ENCODE data around the gene DHX58.

DHX58 gene

GRCh38 chr17:42087042-42087701 lies 25.3 kb downstream of the DHX58 start:
- no peak for TF ChIP-seq NFIC (IDR thresholded peaks at IDR 0.05)
- TF ChIP-seq EP300 (IDR thresholded peaks at IDR 0.05; ENCODE audit: borderline replicate concordance): no peak
- TF ChIP-seq CREB1 (IDR thresholded peaks at IDR 0.05; ENCODE audit: low read depth): no peak
- TF ChIP-seq YY1 (IDR thresholded peaks at IDR 0.05; ENCODE audit: low read depth): no peak
- no peak for TF ChIP-seq EGR1 (IDR thresholded peaks at IDR 0.05)

GRCh38 chr17:42081516-42082129 lies 30.9 kb downstream of the DHX58 start:
- TF ChIP-seq CEBPB (IDR thresholded peaks at IDR 0.05): no peak
- TF ChIP-seq USF1 (IDR thresholded peaks at IDR 0.05): no peak
- no peak for TF ChIP-seq EGR1 (IDR thresholded peaks at IDR 0.05)
- TF ChIP-seq EP300 (IDR thresholded peaks at IDR 0.05; ENCODE audit: borderline replicate concordance): no peak
- no peak for TF ChIP-seq TAF1 (IDR thresholded peaks at IDR 0.05; ENCODE audit: low read depth)
- TF ChIP-seq NFIC (IDR thresholded peaks at IDR 0.05): no peak; the same call in 1 of the 2 replicates
- TF ChIP-seq ZBTB7A (IDR thresholded peaks at IDR 0.05; ENCODE audit: low read depth): no peak
- no peak for TF ChIP-seq YY1 (IDR thresholded peaks at IDR 0.05; ENCODE audit: low read depth)
- no peak for TF ChIP-seq TCF12 (IDR thresholded peaks at IDR 0.05; ENCODE audit: low read depth)
- no peak for TF ChIP-seq TEAD4 (IDR thresholded peaks at IDR 0.05)
- TF ChIP-seq RAD21 (IDR thresholded peaks at IDR 0.05; ENCODE audit: low read depth): no peak
- no peak for TF ChIP-seq CREB1 (IDR thresholded peaks at IDR 0.05; ENCODE audit: low read depth)
- no peak for TF ChIP-seq REST (IDR thresholded peaks at IDR 0.05; ENCODE audit: low read depth)
- no peak for TF ChIP-seq MAX (IDR thresholded peaks at IDR 0.05)
- no peak for TF ChIP-seq FOXM1 (IDR thresholded peaks at IDR 0.05; ENCODE audit: borderline replicate concordance, low read depth)

- TF ChIP-seq ZBTB7A (IDR thresholded peaks at IDR 0.05; ENCODE audit: low read depth): no peak
- TF ChIP-seq TEAD4 (IDR thresholded peaks at IDR 0.05): no peak
- TF ChIP-seq MAX (IDR thresholded peaks at IDR 0.05): no peak
- TF ChIP-seq NFIC (IDR thresholded peaks at IDR 0.05): no peak
- no peak for TF ChIP-seq CREB1 (IDR thresholded peaks at IDR 0.05; ENCODE audit: low read depth)
- TF ChIP-seq EP300 (IDR thresholded peaks at IDR 0.05; ENCODE audit: borderline replicate concordance): no peak
- no peak for TF ChIP-seq YY1 (IDR thresholded peaks at IDR 0.05; ENCODE audit: low read depth)
- no peak for TF ChIP-seq USF1 (IDR thresholded peaks at IDR 0.05)
- no peak for TF ChIP-seq REST (IDR thresholded peaks at IDR 0.05; ENCODE audit: low read depth)
- no peak for TF ChIP-seq EGR1 (IDR thresholded peaks at IDR 0.05)
Measured at GRCh38 chr17:42079541-42079940, 33.0 kb downstream of the DHX58 start.

GRCh38 chr17:42078396-42079043 lies 34.0 kb downstream of the DHX58 start:
- TF ChIP-seq EP300 (IDR thresholded peaks at IDR 0.05; ENCODE audit: borderline replicate concordance) (no peak), TCF12 (IDR thresholded peaks at IDR 0.05; ENCODE audit: low read depth) (no peak)

- TF ChIP-seq CEBPB (IDR thresholded peaks at IDR 0.05) (no peak), YY1 (IDR thresholded peaks at IDR 0.05; ENCODE audit: low read depth) (no peak), ZBTB7A (IDR thresholded peaks at IDR 0.05; ENCODE audit: low read depth) (no peak), USF1 (IDR thresholded peaks at IDR 0.05) (no peak), REST (IDR thresholded peaks at IDR 0.05; ENCODE audit: low read depth) (no peak), EP300 (IDR thresholded peaks at IDR 0.05; ENCODE audit: borderline replicate concordance) (no peak), FOXM1 (IDR thresholded peaks at IDR 0.05; ENCODE audit: borderline replicate concordance, low read depth) (no peak), EGR1 (IDR thresholded peaks at IDR 0.05) (no peak), CREB1 (IDR thresholded peaks at IDR 0.05; ENCODE audit: low read depth) (no peak), NFIC (IDR thresholded peaks at IDR 0.05) (no peak), RAD21 (IDR thresholded peaks at IDR 0.05; ENCODE audit: low read depth) (no peak), TEAD4 (IDR thresholded peaks at IDR 0.05) (no peak), TCF12 (IDR thresholded peaks at IDR 0.05; ENCODE audit: low read depth) (no peak), MAX (IDR thresholded peaks at IDR 0.05) (no peak), TAF1 (IDR thresholded peaks at IDR 0.05; ENCODE audit: low read depth) (no peak)
Measured at GRCh38 chr17:42077755-42078154, 34.8 kb downstream of the DHX58 start.
